Activated naive CD8-positive, alpha-beta T cell (primary cell): Measurements from ENCODE around the gene TENM3.
"Not testable (repeated sequence)": the region's sequence is repeated elsewhere in the genome, so short reads cannot be mapped to it uniquely, and the experiment has no call there.

Experiments
- H3K27ac Mint-ChIP-seq: one replicate; pipeline ENCODE4 v1.8.0; 2021; ENCODE audit warnings: mixed read lengths
- H3K27me3 Mint-ChIP-seq: one replicate; pipeline ENCODE4 v1.8.0; 2021; ENCODE audit warnings: mixed read lengths
- H3K36me3 Mint-ChIP-seq: one replicate; pipeline ENCODE4 v1.8.0; 2021; ENCODE audit warnings: mixed read lengths
- H3K4me1 Mint-ChIP-seq: one replicate; pipeline ENCODE4 v1.8.0; 2021; ENCODE audit warnings: low read depth, mixed read lengths
- H3K4me3 Mint-ChIP-seq: one replicate; pipeline ENCODE4 v1.8.0; 2021; ENCODE audit warnings: mild to moderate bottlenecking, mixed read lengths
- H3K9me3 Mint-ChIP-seq: one replicate; pipeline ENCODE4 v1.8.0; 2021; ENCODE audit warnings: low read depth, mixed read lengths

The TENM3 gene

DNA sequence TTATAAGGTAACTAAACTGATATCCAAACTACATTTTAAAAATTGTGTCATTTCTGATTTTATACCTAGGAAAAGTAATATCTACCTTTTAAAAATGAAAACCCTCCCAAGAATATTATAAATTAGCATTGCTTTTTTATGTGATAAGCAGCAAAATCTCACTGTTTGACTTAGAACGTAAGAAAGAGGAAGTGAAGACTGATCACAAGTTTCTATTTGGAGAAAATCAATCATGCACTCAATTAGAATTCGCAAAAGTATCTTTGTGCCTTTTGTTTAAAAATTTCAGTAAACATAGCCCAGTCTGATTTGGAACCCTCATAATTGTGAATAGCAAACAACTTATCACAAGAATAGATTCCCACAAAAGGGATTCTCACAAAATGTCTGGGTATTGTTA lies 142.7 kb downstream of the TENM3 start:
- H3K9me3 Mint-ChIP-seq, result no peaks in the 10 kb centered on the region
- no peak overlapping the region for H3K4me3 Mint-ChIP-seq
- no peaks in the 10 kb centered on the region for H3K36me3 Mint-ChIP-seq
- no peaks in the 10 kb centered on the region for H3K4me1 Mint-ChIP-seq
- H3K27ac Mint-ChIP-seq, result no peak overlapping the region
- H3K27me3 Mint-ChIP-seq, result no peaks in the 10 kb centered on the region

- not testable (repeated sequence) for H3K4me3 Mint-ChIP-seq, H3K36me3 Mint-ChIP-seq, H3K27ac Mint-ChIP-seq, H3K4me1 Mint-ChIP-seq, H3K27me3 Mint-ChIP-seq, H3K9me3 Mint-ChIP-seq
These were observed 143.4 kb downstream of the TENM3 start for GRCh38 chr4:182386576-182386975.

DNA sequence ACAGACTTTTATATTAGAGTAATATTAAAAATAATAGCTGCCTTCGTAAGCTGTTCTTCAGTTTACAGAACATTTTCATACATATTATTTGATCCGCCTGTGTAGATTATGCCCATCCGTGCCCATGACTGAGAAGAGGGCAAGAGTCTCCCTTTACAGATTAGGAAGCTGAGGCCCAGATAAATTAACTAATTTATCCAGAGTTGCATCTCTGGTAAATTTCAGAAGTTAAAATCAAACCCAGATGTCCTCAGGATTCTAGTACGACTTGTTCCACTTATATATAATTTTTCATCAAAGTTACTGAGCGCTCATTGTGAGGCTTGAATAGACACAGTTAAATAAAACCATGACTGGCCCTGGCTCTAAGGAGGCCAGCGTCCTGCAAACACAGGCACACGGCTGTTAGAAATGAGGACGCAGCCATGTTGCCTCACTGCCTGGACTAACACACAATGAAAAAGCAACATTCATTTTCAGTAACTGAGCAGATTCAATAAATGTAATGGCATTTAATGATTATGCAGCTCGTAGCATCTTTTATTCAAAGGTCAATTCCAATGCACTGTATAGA lies 148.0 kb downstream of the TENM3 start:
- H3K9me3 Mint-ChIP-seq, result no peaks in the 10 kb centered on the region
- H3K4me3 Mint-ChIP-seq, result no peak overlapping the region
- no peaks in the 10 kb centered on the region for H3K4me1 Mint-ChIP-seq
- H3K27ac Mint-ChIP-seq, result no peak overlapping the region
- H3K27me3 Mint-ChIP-seq, result no peaks in the 10 kb centered on the region
- H3K36me3 Mint-ChIP-seq, result no peaks in the 10 kb centered on the region

DNA sequence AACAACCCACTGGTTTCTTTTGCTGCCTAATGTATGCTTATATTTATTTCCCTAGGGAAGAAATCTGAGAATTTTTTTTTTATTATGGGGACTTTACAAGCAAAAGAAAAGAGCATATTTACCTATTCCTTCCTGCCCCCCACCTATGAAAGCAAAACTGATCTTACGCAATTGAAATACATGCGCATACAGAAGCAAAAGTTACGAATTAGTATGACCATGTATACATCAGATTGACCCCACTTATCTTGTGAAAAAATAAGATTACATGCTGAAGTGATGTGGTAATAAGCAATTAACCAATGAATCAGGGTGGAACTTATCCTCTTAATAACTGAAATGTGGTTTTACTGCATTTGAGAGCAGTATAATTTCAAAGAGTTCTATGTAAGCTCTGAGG lies 151.0 kb downstream of the TENM3 start:
- no peaks in the 10 kb centered on the region for H3K9me3 Mint-ChIP-seq
- H3K4me1 Mint-ChIP-seq, result no peaks in the 10 kb centered on the region
- no peak overlapping the region for H3K4me3 Mint-ChIP-seq
- peaks cover 1% of the 10 kb centered on the region for H3K27me3 Mint-ChIP-seq
- H3K36me3 Mint-ChIP-seq, result no peaks in the 10 kb centered on the region
- no peak overlapping the region for H3K27ac Mint-ChIP-seq

- no peaks in the 10 kb centered on the region for H3K36me3 Mint-ChIP-seq
- H3K27ac Mint-ChIP-seq, result no peak overlapping the region
- H3K4me1 Mint-ChIP-seq, result no peaks in the 10 kb centered on the region
- H3K27me3 Mint-ChIP-seq, result peaks cover 3% of the 10 kb centered on the region
- no peaks in the 10 kb centered on the region for H3K9me3 Mint-ChIP-seq
- H3K4me3 Mint-ChIP-seq, result no peak overlapping the region
These were observed 156.9 kb downstream of the TENM3 start for GRCh38 chr4:182400081-182400480.

DNA sequence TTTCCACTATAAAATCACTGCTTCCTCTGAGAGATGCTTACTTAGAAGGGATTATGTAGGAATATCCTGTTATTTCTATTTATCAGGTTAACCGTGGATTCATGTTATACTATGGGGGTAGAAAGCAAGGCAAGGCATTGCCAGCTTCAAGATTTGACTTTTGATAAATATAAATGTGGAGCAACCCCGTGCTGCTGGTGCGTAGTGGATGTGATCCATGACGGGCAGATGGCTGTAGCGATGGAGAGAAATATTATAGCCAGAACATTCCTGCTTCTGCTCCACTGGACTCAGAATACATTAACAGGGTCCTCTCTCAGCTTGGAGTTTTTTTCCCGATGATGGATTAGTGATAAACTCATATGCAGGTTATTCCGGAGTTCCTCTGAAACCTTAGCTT lies 157.6 kb downstream of the TENM3 start:
- peaks cover 8% of the 10 kb centered on the region for H3K27me3 Mint-ChIP-seq
- H3K36me3 Mint-ChIP-seq, result no peaks in the 10 kb centered on the region
- H3K27ac Mint-ChIP-seq, result no peak overlapping the region
- H3K4me1 Mint-ChIP-seq, result no peaks in the 10 kb centered on the region
- H3K4me3 Mint-ChIP-seq, result no peak overlapping the region
- no peaks in the 10 kb centered on the region for H3K9me3 Mint-ChIP-seq

DNA sequence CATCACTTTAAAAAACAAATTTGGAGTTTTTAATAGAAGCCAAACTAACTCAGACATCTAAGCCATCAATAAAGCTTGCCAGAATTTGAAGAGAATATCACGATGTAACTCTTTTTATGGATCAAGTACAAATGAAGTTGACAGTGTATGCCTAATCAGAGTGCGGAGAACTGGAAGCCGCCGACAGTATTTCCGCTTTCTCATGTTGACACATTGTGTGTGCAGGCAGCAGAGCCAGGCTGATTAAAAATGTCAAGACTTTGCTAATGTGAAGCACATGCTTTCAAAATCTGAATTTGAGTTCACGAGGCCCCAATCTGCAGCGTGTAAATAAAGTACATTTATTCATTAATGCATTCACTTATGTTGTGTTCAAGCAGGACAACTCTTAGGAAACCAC lies 161.2 kb downstream of the TENM3 start:
- Mint-ChIP-seq H3K4me3 (no peak overlapping the region), H3K27ac (no peak overlapping the region), H3K36me3 (no peaks in the 10 kb centered on the region), H3K4me1 (no peaks in the 10 kb centered on the region), H3K27me3 (peaks cover 7% of the 10 kb centered on the region), H3K9me3 (no peaks in the 10 kb centered on the region)

DNA sequence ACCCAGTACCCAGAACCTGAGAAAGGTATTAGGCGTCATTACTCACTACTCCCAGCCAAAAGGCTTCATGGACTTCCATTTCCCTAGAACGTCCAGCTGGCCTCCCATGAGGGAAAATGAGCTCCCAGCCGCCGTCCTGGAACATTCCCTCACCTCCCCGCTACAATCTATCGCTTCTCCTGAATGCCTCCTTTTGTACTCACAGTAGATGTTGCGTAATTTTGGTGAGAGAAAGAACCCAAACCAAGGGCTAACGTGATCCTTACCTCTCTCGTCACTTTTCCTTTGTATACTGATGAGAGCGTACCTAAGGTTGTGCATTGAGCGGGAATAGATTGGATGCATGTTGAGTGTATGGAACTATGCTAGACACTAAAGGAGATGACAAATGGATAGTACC lies 161.9 kb downstream of the TENM3 start:
- Mint-ChIP-seq H3K27me3 (peaks cover 7% of the 10 kb centered on the region), H3K27ac (no peak overlapping the region), H3K36me3 (no peaks in the 10 kb centered on the region)

DNA sequence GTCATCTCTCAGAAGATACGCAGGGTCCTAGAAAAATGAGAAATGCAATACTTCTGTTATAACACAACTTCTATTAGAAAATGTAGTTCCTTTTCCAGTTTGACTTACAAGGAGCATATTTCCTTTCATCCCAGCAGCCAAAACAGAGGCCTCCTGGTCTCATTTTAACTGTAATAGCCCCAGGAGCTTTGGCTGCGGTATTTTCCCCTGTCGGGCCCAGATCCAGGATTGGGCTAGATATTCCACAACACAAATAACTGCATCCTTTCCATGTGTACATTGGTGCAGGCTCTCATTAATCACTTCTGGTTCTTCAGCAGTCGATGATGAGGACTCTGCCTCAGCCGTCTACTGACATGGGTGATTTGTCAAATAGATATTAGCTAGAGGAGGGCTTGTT lies 166.1 kb downstream of the TENM3 start:
- Mint-ChIP-seq H3K9me3 (peaks cover 6% of the 10 kb centered on the region), H3K4me1 (no peaks in the 10 kb centered on the region), H3K4me3 (no peak overlapping the region), H3K36me3 (no peaks in the 10 kb centered on the region), H3K27me3 (peaks cover 5% of the 10 kb centered on the region), H3K27ac (no peak overlapping the region)

More for the DNA sequence above, 161.9 kb downstream of the TENM3 start:
- H3K9me3 Mint-ChIP-seq, result no peaks in the 10 kb centered on the region
- H3K4me3 Mint-ChIP-seq, result no peak overlapping the region
- no peaks in the 10 kb centered on the region for H3K4me1 Mint-ChIP-seq

GRCh38 chr4:182411391-182411790 lies 168.2 kb downstream of the TENM3 start:
- Mint-ChIP-seq H3K4me3 (no peak overlapping the region), H3K27me3 (no peaks in the 10 kb centered on the region), H3K4me1 (no peaks in the 10 kb centered on the region), H3K9me3 (peaks cover 6% of the 10 kb centered on the region), H3K27ac (no peak overlapping the region), H3K36me3 (no peaks in the 10 kb centered on the region)

DNA sequence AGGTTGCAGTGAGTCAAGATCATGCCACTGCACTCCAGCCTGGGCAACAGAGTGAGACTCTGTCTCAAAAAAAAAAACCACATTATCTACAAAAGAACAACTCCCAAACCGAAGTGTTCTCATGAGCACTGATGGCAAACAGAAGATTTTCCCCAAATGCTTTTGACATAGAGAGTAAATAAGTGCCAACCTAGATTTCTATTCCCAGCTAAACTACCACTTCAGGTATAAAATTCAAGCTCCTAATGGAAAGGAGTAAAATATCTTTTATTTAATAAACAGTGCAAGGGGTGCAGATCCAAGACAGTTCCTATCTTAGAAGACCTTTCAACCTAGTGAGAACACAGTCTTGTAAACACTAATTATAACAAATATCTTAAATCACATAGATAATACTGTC lies 170.3 kb downstream of the TENM3 start:
- Mint-ChIP-seq H3K4me1 (no peaks in the 10 kb centered on the region), H3K36me3 (no peaks in the 10 kb centered on the region), H3K27me3 (peaks cover 2% of the 10 kb centered on the region), H3K4me3 (no peak overlapping the region), H3K9me3 (peaks cover 11% of the 10 kb centered on the region), H3K27ac (no peak overlapping the region)

GRCh38 chr4:182415116-182415515 lies 171.9 kb downstream of the TENM3 start:
- H3K4me1 Mint-ChIP-seq, result no peaks in the 10 kb centered on the region
- H3K4me3 Mint-ChIP-seq, result no peak overlapping the region
- no peaks in the 10 kb centered on the region for H3K36me3 Mint-ChIP-seq
- peaks cover 11% of the 10 kb centered on the region for H3K9me3 Mint-ChIP-seq
- H3K27me3 Mint-ChIP-seq, result peaks cover 2% of the 10 kb centered on the region
- H3K27ac Mint-ChIP-seq, result no peak overlapping the region

DNA sequence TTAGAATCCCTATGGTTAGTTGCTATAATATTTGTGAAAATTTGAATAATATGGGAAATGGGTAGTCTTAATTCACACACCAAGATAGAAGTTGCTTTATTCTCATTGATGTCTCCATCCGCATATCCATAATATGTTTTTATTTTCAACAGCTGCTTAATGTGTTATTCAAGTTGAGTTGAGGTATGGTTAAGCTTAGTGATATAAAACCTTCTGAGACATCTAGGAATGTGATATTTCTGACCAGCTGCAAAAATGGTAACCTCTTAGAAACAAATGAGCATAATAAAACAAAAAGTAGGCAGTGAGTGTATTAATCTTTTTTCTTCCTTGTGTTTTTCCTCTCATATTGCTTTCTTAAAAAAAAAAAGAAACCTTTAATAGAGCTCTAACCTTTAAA lies 172.9 kb downstream of the TENM3 start:
- H3K9me3 Mint-ChIP-seq, result peaks cover 11% of the 10 kb centered on the region
- H3K36me3 Mint-ChIP-seq, result no peaks in the 10 kb centered on the region
- no peak overlapping the region for H3K27ac Mint-ChIP-seq
- H3K27me3 Mint-ChIP-seq, result peaks cover 2% of the 10 kb centered on the region
- no peaks in the 10 kb centered on the region for H3K4me1 Mint-ChIP-seq
- no peak overlapping the region for H3K4me3 Mint-ChIP-seq

DNA sequence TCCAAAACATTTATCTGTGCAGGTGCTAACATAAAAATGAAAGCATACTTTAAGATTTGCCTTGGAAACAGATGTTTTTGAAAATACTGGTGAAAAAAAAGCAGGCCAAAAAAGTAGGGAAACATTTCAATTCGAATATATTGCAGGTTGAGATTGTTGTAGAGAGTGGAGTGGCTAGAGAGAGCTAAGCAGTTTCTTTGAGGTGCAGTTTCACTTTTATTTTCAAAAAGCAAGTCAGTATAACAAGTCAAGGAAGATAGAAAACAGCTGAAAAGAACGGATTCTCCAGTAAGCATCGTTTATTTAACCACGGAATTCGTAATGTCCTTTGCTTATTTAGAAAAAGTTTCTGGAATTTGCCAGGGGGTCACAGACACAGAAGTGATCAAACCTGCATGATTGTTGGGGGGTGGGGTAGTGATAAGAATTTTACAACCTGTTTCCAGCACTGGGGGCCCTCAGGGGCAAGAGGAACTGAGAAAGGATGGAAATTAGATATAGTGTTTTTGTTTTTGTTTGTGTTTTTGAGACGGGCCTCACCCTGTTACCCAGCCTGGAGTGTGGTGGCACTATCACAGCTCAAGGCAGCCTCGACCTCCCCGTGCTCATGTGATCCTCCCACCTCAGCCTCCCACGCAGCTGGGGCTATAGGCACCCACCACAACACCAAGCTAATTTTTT lies 175.0 kb downstream of the TENM3 start:
- Mint-ChIP-seq H3K27me3 (peaks cover 2% of the 10 kb centered on the region), H3K4me1 (no peaks in the 10 kb centered on the region), H3K36me3 (no peaks in the 10 kb centered on the region), H3K9me3 (peaks cover 11% of the 10 kb centered on the region), H3K27ac (no peak overlapping the region), H3K4me3 (no peak overlapping the region)

GRCh38 chr4:182420189-182420588 lies 177.0 kb downstream of the TENM3 start:
- Mint-ChIP-seq H3K4me1 (no peaks in the 10 kb centered on the region), H3K4me3 (no peak overlapping the region), H3K27me3 (peaks cover 2% of the 10 kb centered on the region), H3K9me3 (peaks cover 5% of the 10 kb centered on the region), H3K36me3 (no peaks in the 10 kb centered on the region), H3K27ac (no peak overlapping the region)

GRCh38 chr4:182421753-182422152 lies 178.6 kb downstream of the TENM3 start:
- Mint-ChIP-seq H3K4me3 (no peak overlapping the region), H3K27ac (no peak overlapping the region), H3K9me3 (peaks cover 5% of the 10 kb centered on the region), H3K27me3 (peaks cover 2% of the 10 kb centered on the region), H3K36me3 (no peaks in the 10 kb centered on the region), H3K4me1 (no peaks in the 10 kb centered on the region)
